Measurements from ENCODE around the gene BCL2L11.

GRCh38 chr2:111213877-111214276 lies 93.2 kb downstream of the BCL2L11 start:
- TF ChIP-seq, protein P1, sequence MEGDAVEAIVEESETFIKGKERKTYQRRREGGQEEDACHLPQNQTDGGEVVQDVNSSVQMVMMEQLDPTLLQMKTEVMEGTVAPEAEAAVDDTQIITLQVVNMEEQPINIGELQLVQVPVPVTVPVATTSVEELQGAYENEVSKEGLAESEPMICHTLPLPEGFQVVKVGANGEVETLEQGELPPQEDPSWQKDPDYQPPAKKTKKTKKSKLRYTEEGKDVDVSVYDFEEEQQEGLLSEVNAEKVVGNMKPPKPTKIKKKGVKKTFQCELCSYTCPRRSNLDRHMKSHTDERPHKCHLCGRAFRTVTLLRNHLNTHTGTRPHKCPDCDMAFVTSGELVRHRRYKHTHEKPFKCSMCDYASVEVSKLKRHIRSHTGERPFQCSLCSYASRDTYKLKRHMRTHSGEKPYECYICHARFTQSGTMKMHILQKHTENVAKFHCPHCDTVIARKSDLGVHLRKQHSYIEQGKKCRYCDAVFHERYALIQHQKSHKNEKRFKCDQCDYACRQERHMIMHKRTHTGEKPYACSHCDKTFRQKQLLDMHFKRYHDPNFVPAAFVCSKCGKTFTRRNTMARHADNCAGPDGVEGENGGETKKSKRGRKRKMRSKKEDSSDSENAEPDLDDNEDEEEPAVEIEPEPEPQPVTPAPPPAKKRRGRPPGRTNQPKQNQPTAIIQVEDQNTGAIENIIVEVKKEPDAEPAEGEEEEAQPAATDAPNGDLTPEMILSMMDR (conservative IDR thresholded peaks at IDR 0.05; ENCODE audit: low read depth, low read length): no peak
- TF ChIP-seq EZH2 (IDR thresholded peaks at IDR 0.05; ENCODE audit: borderline replicate concordance, low read depth, low read length, poor library complexity, severe bottlenecking): no peak
